Activated T-helper 2 cell treated with anti-CD3 and anti-CD28 coated beads, Interferon-gamma antibody, Interleukin-2, Interleukin-4, amounts not matched to agents 10 μg/mL and 5 μg/mL and 100 μg/mL, durations not matched to agents 14 hours and 24 hours and 36 hours (primary cell): ENCODE measurements around the gene UBE3A. TPM values are rescaled to one million over a fixed set of nuclear protein-coding genes. Genes with fewer than 3 reads are reported as not detected.

ENCODE experiments used
- DNase-seq: peaks from one replicate; pipeline ENCODE4 v3.0.0; 2021; ENCODE audit warnings: low spot score
- H3K27ac Mint-ChIP-seq: one replicate; pipeline ENCODE4 v1.8.0; 2021; ENCODE audit warnings: mixed read lengths
- H3K27me3 Mint-ChIP-seq: one replicate; pipeline ENCODE4 v1.8.0; 2021; ENCODE audit warnings: low read depth, mixed read lengths
- H3K36me3 Mint-ChIP-seq: one replicate; pipeline ENCODE4 v1.8.0; 2021; ENCODE audit warnings: low read depth, mixed read lengths
- H3K4me1 Mint-ChIP-seq: one replicate; pipeline ENCODE4 v1.8.0; 2021; ENCODE audit warnings: low read depth, mixed read lengths
- H3K4me3 Mint-ChIP-seq: one replicate; pipeline ENCODE4 v1.8.0; 2021; ENCODE audit warnings: low read depth, mild to moderate bottlenecking, moderate library complexity, mixed read lengths
- H3K9me3 Mint-ChIP-seq: one replicate; pipeline ENCODE4 v1.8.0; 2021; ENCODE audit warnings: mixed read lengths
- intact Hi-C: fragments of 100-400 bp; cut with micrococcal nuclease; formaldehyde crosslinking; loops from one replicate; pipeline ENCODE4 v1.15.1; 2023
- total RNA-seq: library from RNA; stranded (reverse); gene quantifications from 2 replicates; pipeline ENCODE4 v1.2.3, GENCODE V29; 2022

UBE3A gene
- 107 and 108 TPM in 2 replicates for total RNA-seq

DNA sequence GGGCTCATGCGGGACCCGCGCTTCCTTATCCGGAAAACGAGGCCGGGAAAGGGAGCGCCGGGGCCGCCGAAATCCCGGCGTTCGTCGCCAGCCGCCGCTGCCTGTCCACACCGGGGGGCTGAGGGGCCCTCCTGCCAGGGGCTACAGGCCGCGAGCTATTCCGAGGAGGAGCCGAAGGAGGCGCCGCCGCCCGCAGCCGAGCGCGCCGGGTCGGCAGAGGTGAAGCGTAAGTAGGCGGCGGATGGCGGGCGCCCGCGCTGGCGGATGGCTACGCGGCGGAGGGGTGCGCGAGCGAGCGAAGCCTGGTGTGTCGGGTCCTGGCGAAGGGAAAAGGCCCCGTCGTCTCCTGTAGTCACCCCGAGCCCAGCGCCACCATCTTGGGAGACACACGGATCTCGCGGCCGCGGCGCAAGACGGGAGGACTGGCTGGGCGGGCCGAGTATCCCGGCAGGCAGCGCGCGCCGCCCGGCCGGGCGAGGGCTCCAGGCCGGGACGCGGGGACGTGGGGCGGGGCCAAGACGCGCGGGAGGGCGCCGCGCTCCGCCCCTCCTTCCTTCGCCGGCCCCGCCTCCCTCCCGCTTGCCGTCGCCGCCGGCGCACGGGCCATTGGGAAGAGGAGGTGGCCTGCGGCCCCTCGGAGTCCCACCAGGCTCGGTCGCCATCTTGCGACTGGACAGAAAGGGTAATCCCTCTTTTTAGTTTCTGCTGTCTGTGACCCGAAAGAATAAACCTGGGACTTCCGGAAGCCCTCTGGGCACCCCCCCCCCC, at the start of gene UBE3A:
TSS of gene UBE3A (minus strand) at position 424 of the 768 bp plus-strand sequence. CDS start 29,917 bp downstream, outside the sequence.
- Mint-ChIP-seq H3K36me3 (peaks cover 25% of the 10 kb centered on the region), H3K4me3 (peak within 1 kb of the TSS; percentile 92), H3K27ac (peak within 1 kb of the TSS; percentile 90), H3K27me3 (no peaks in the 10 kb centered on the region), H3K4me1 (peaks cover 22% of the 10 kb centered on the region), H3K9me3 (no peaks in the 10 kb centered on the region)
- peak; percentile 84 for DNase-seq
- intact Hi-C loops = loop anchor here (1.0 to 5.0 kb wide), 7 partner anchors 36 to 666 kb away; partner anchors contain the start of gene ATP10A

DNA sequence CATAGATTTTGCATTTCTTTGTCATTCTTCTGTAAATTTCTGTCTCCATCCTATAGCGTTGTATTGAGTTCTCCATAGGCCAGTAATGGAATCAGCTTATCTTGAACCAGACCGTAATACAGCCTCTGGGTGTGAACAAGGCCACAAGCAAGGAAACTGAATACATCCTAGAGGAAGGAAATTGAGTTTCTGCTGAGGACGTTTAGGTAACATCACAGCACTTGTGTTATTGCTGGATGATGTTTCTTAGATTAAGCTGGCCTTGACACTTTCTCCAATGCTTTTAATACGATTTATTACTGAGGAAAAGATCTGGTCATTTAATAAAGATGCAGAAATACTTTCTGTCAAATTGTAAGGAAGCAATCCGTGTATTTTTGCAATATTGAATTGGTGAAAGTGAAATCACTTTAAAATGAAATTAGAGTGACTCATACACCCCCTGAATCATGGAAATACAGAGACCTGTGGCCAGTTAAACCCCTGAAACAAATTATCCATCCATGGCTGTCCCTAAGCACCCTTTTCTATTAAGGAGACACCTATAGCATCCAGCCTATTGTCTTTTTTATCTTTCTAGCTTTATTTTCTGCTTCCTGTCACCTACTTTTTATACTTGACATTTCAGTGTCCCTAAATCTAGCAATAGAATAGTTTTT, 48.5 kb upstream of the UBE3A start:
- Mint-ChIP-seq H3K27me3 (no peaks in the 10 kb centered on the region), H3K9me3 (peaks cover 9% of the 10 kb centered on the region), H3K4me3 (no peak overlapping the region), H3K27ac (no peak overlapping the region), H3K36me3 (no peaks in the 10 kb centered on the region), H3K4me1 (no peaks in the 10 kb centered on the region)
- no peak for DNase-seq
- intact Hi-C loops = no loop called here

GRCh38 chr15:25486051-25486450, 47.2 kb upstream of the UBE3A start:
- H3K36me3 Mint-ChIP-seq = no peaks in the 10 kb centered on the region
- no peaks in the 10 kb centered on the region for H3K4me1 Mint-ChIP-seq
- H3K27ac Mint-ChIP-seq = no peak overlapping the region
- intact Hi-C loops = no loop called here
- H3K27me3 Mint-ChIP-seq = no peaks in the 10 kb centered on the region
- H3K9me3 Mint-ChIP-seq = peaks cover 9% of the 10 kb centered on the region
- no peak for DNase-seq
- no peak overlapping the region for H3K4me3 Mint-ChIP-seq

DNA sequence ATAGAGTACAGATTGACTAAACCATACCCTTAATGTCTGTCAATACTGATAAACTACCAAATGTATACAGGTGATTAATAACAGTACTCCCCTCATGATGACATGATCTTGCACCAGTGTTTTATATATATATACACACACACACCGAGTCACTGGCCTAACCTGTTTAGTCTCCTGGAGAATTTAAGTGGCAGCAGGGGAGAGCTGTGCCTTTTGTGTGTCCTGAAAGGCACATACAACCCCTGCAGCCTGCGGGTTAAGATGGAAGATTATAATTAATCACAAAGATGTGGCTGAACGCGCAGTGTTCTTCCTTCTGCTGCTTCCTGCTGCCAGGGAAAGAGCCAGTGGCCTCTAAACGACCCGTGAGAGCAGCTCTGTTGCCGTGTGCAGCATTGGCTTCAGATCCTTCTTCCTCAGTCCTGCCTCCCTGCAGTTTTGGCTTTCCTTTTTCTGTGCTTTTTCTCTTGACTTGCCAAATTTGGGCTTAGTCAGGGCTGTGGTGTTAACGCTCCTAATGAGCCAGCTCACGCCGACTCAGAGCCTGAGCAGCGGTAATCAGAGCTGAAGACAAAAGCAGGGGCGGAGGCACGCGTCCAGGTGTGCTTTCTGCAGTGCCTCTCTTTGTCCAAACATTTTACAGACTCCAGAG, 42.5 kb upstream of the UBE3A start:
- H3K4me1 Mint-ChIP-seq = no peaks in the 10 kb centered on the region
- no peak overlapping the region for H3K4me3 Mint-ChIP-seq
- no peaks in the 10 kb centered on the region for H3K9me3 Mint-ChIP-seq

DNA sequence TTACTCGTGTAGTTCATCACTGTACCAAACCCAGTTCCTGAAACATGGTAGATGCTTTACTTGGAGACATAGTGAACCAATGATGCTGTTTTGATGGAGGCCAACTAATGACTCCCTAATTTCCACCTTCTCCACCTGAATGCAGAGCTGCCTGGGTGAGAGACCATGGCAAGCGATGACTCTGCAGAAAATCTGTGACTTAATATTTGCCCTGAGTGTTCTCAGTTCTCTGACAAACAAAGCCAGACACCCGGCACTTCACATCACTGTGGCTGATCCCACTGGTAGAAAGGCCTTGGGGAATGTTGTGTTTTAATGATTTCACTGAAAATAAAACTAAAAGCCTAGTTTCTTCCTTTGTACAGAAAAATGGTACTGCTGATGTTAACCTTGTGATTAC, 39.5 kb upstream of the UBE3A start:
- Mint-ChIP-seq H3K4me1 (no peaks in the 10 kb centered on the region), H3K36me3 (no peaks in the 10 kb centered on the region), H3K27ac (no peak overlapping the region), H3K27me3 (no peaks in the 10 kb centered on the region), H3K4me3 (no peak overlapping the region), H3K9me3 (peaks cover 2% of the 10 kb centered on the region)
- intact Hi-C loops = no loop called here
- DNase-seq = no peak

More for the DNA sequence above, 42.5 kb upstream of the UBE3A start:
- no peak for DNase-seq
- Mint-ChIP-seq H3K27ac (no peak overlapping the region), H3K27me3 (no peaks in the 10 kb centered on the region), H3K36me3 (no peaks in the 10 kb centered on the region)
- intact Hi-C loops = no loop called here

DNA sequence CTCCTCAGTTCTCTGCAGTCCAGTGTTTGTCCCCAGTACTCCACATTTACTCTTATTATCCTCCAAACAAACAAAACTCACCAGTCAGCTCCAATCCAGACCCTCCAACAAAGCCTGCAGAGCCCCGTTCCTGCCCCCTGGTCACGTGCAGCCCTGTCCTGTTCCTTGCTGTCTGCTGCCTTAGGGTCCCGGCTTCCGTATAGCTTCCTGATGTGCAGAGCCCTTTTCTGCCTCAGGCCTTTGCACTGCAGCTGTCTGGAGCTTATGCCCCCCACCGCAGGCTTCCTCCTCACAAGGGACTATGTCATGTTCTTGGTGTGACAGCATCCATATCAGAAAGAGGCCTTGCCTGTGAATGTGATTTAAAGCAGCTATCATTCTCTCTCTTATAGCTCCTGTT, 39.0 kb upstream of the UBE3A start:
- H3K27ac Mint-ChIP-seq = no peak overlapping the region
- H3K4me3 Mint-ChIP-seq = no peak overlapping the region
- no peak for DNase-seq
- intact Hi-C loops = no loop called here
- no peaks in the 10 kb centered on the region for H3K4me1 Mint-ChIP-seq
- H3K9me3 Mint-ChIP-seq = peaks cover 7% of the 10 kb centered on the region
- no peaks in the 10 kb centered on the region for H3K27me3 Mint-ChIP-seq
- no peaks in the 10 kb centered on the region for H3K36me3 Mint-ChIP-seq

DNA sequence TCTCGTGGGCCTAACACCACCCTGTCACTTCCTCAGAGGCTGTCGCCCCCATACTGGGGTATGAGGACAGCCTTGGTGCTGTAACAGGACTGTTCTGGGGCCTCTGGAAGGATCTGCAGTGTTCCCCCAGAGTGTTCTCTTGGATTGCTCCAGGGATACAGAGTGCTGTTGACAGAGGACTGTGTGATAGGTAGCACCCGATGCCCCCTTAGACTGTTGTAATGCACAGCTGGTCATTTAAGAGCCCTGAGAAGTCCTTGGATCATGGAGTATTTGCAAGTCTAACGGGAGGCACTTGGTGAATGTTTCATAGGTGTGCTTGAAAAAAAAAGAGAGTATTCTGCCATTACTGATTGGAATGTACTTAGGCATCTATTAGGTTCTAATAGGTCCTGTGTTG, 35.4 kb upstream of the UBE3A start:
- Mint-ChIP-seq H3K4me1 (no peaks in the 10 kb centered on the region), H3K27ac (no peak overlapping the region), H3K9me3 (peaks cover 16% of the 10 kb centered on the region), H3K4me3 (no peak overlapping the region), H3K36me3 (no peaks in the 10 kb centered on the region), H3K27me3 (no peaks in the 10 kb centered on the region)
- intact Hi-C loops = no loop called here
- DNase-seq = no peak

GRCh38 chr15:25470230-25470629, 31.4 kb upstream of the UBE3A start:
- no peaks in the 10 kb centered on the region for H3K27me3 Mint-ChIP-seq
- H3K4me3 Mint-ChIP-seq = no peak overlapping the region
- no peak for DNase-seq
- H3K4me1 Mint-ChIP-seq = no peaks in the 10 kb centered on the region
- no peak overlapping the region for H3K27ac Mint-ChIP-seq
- intact Hi-C loops = no loop called here
- peaks cover 29% of the 10 kb centered on the region for H3K9me3 Mint-ChIP-seq
- no peaks in the 10 kb centered on the region for H3K36me3 Mint-ChIP-seq

DNA sequence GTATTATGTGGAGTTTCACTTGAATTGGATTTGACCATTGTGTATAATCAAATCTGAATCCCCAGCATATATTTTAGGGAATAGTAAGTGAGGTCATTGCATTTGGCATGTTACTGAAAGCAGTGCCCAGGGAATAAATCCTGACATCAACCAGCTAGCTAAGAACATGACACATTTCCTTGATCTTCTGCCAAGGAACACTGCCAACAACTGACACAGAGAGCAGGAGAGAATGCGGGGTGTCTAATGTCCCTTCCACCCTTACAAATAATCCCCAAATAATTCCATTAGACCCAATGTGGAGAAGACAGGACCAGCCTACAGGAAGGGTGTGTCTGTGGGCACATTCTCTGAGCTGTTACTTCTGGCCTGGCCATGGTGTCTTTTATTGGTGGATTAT, 30.6 kb upstream of the UBE3A start:
- DNase-seq = no peak
- H3K36me3 Mint-ChIP-seq = no peaks in the 10 kb centered on the region
- H3K9me3 Mint-ChIP-seq = peaks cover 29% of the 10 kb centered on the region
- H3K27me3 Mint-ChIP-seq = no peaks in the 10 kb centered on the region
- no peak overlapping the region for H3K4me3 Mint-ChIP-seq
- H3K4me1 Mint-ChIP-seq = no peaks in the 10 kb centered on the region
- intact Hi-C loops = no loop called here
- no peak overlapping the region for H3K27ac Mint-ChIP-seq

- no peak overlapping the region for H3K27ac Mint-ChIP-seq
- no peaks in the 10 kb centered on the region for H3K4me1 Mint-ChIP-seq
- no peak overlapping the region for H3K4me3 Mint-ChIP-seq
- intact Hi-C loops = no loop called here
- H3K27me3 Mint-ChIP-seq = no peaks in the 10 kb centered on the region
- H3K9me3 Mint-ChIP-seq = peaks cover 29% of the 10 kb centered on the region
- H3K36me3 Mint-ChIP-seq = no peaks in the 10 kb centered on the region
- no peak for DNase-seq
These were observed 29.8 kb upstream of the UBE3A start for GRCh38 chr15:25468611-25469010.

- no peaks in the 10 kb centered on the region for H3K36me3 Mint-ChIP-seq
- no peak overlapping the region for H3K27ac Mint-ChIP-seq
- peaks cover 16% of the 10 kb centered on the region for H3K9me3 Mint-ChIP-seq
- no peaks in the 10 kb centered on the region for H3K4me1 Mint-ChIP-seq
- DNase-seq = no peak
- no peak overlapping the region for H3K4me3 Mint-ChIP-seq
- intact Hi-C loops = no loop called here
- no peaks in the 10 kb centered on the region for H3K27me3 Mint-ChIP-seq
These were observed 27.0 kb upstream of the UBE3A start for GRCh38 chr15:25465835-25466234.

DNA sequence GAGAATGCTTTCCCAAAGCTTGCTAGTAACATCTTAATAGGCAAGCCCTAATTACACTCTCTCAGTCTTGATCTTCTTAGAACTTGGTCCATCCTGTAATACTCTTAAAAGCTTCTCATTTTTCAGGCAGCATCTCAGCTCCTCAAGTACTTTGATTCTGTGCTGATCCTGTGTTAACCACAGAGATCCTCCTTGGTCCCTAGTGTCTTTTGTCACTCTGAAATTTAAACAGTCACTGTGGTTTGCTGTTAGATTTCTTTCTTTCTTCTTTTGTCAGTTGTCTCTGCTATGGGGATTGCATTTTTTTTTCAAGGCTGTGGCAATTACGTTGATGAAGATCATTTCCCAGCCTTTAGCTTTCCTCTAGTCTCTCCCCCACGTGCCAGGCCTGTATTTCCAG, 26.0 kb upstream of the UBE3A start:
- H3K36me3 Mint-ChIP-seq = no peaks in the 10 kb centered on the region
- intact Hi-C loops = no loop called here
- DNase-seq = no peak
- no peaks in the 10 kb centered on the region for H3K27me3 Mint-ChIP-seq
- no peak overlapping the region for H3K4me3 Mint-ChIP-seq
- no peaks in the 10 kb centered on the region for H3K4me1 Mint-ChIP-seq
- H3K27ac Mint-ChIP-seq = no peak overlapping the region
- peaks cover 13% of the 10 kb centered on the region for H3K9me3 Mint-ChIP-seq

DNA sequence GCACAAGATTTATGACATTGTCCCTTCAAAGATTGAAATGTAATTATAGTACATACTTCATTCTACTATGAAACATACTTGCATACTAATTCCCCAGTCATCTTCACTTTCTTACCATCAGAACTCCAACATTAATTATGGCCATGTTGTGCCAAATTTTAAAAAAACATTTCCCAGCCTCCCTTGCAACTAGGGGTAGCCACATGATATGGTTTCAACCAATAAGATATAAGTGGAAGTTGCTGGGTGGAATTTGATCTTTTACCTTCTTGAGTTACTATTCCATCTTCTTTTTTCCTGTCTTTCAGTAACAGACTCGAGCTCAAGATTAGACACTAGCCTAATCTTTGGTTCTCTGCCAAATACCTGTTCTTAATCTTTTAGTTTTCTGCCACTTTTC, 25.6 kb upstream of the UBE3A start:
- intact Hi-C loops = no loop called here
- Mint-ChIP-seq H3K27me3 (no peaks in the 10 kb centered on the region), H3K4me1 (no peaks in the 10 kb centered on the region), H3K9me3 (peaks cover 13% of the 10 kb centered on the region), H3K36me3 (no peaks in the 10 kb centered on the region), H3K27ac (no peak overlapping the region), H3K4me3 (no peak overlapping the region)
- DNase-seq = no peak
